VCaP (cell line): ENCODE results near the gene MAGT1.
"Not testable (repeated sequence)": the region's sequence is repeated elsewhere in the genome, so short reads cannot be mapped to it uniquely, and the experiment has no call there.

Experiments
- H3K27ac ChIP-seq: fragments of 450-650 bp; 2 replicates; pipeline ENCODE4 v1.5.1; 2017
- TF ChIP-seq, protein P1 (sequence below): fragments of 450-650 bp; conservative IDR thresholded peaks from 2 replicates; pipeline ENCODE4 v1.5.1; 2017; ENCODE audit warnings: mild to moderate bottlenecking, moderate library complexity

The MAGT1 gene

GRCh38 chrX:77924320-77924859 lies 29.2 kb upstream of the MAGT1 start:
- no peak overlapping the region for H3K27ac ChIP-seq
- TF ChIP-seq, protein P1, sequence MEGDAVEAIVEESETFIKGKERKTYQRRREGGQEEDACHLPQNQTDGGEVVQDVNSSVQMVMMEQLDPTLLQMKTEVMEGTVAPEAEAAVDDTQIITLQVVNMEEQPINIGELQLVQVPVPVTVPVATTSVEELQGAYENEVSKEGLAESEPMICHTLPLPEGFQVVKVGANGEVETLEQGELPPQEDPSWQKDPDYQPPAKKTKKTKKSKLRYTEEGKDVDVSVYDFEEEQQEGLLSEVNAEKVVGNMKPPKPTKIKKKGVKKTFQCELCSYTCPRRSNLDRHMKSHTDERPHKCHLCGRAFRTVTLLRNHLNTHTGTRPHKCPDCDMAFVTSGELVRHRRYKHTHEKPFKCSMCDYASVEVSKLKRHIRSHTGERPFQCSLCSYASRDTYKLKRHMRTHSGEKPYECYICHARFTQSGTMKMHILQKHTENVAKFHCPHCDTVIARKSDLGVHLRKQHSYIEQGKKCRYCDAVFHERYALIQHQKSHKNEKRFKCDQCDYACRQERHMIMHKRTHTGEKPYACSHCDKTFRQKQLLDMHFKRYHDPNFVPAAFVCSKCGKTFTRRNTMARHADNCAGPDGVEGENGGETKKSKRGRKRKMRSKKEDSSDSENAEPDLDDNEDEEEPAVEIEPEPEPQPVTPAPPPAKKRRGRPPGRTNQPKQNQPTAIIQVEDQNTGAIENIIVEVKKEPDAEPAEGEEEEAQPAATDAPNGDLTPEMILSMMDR: no peak

GRCh38 chrX:77922787-77923186 lies 27.6 kb upstream of the MAGT1 start:
- H3K27ac ChIP-seq: no peak overlapping the region
- TF ChIP-seq, protein P1: no peak

DNA sequence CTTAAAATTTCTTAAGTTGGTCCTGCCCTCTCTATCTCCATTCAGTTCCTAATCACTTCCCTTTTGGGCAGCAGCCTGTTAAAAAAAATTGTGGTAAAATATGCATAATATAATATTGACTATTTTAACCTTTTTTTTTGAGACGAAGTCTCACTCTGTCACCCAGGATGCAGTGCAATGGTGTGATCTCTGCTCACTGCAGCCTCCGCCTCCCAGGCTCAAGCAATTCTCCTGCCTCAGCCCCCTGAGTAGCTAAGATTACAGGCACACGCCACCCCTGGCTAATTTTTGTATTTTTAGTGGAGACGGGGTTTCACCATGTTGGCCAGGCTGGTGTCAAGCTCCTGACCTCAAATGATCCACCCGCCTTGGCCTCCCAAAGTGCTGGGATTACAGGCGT lies 24.1 kb upstream of the MAGT1 start:
- not testable (repeated sequence) for H3K27ac ChIP-seq

- H3K27ac ChIP-seq: no peak overlapping the region
- TF ChIP-seq, protein P1: no peak
These were observed 23.3 kb upstream of the MAGT1 start for GRCh38 chrX:77918568-77918967.

GRCh38 chrX:77917294-77917933 lies 22.2 kb upstream of the MAGT1 start:
- TF ChIP-seq, protein P1: no peak
- no peak overlapping the region for H3K27ac ChIP-seq

DNA sequence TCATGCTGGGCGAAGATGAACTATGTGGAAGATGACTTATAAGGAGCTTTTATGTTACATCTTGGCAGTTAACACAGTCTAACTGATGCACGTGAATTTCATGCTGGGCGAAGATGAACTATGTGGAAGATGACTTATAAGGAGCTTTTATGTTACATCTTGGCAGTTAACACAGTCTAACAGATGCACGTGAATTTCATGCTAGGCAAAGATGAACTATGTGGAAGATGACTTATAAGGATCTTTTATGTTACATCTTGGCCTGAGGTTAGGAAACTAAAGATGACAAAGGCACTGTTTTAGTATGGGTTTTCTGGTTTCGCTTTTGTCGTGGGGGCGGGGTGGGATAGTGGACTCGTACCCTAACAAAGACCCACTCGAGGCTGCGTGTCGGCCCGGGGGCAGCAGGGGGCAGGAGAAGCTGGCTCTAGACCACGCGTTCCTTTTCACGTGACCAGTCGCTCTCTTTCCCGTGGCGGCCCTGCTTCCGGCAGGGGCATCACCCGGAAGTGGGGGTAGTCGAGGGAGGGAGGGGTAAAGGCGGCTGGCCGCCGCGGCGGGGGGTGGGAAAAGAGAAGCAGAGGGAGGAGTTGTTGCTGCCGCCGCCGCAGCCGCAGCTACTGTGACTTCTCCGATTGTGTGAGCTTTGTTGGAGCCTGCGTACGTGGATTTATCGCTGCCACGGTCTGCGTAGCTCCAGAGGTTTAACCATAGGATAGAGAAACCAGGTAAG lies 15.0 kb upstream of the MAGT1 start, which contains the start of gene ATP7A:
ATP7A (plus strand) TSS at position 586 of the 733 bp plus-strand sequence. CDS start 60,949 bp downstream, outside the sequence.
- TF ChIP-seq, protein P1: peak; percentile 72
- peak within 1 kb of the TSS; percentile 71 for H3K27ac ChIP-seq

DNA sequence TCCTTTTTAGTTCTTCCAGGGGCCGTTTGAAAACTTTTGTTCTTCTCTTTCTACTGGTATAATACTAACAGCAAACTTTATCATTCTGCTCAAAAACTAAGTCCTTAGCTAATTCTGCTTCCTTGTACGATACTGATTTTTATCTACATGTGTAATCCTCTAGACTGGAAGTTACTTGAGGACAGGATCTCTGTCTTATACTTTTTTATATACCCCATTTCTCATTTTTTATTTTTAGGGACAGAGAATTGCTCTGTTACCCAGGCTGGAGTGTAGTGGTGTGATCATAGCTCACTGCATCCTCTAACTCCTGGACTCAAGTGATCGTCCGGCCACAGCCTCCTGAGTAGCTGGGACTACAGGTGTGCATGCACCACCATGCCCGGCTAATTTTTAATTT lies 6.3 kb upstream of the MAGT1 start:
- peak overlapping the region; percentile 89; the same call in 1 of the 2 replicates for H3K27ac ChIP-seq
- TF ChIP-seq, protein P1: no peak
